Measurements from ENCODE around the gene SLC4A1AP.

SLC4A1AP gene

DNA sequence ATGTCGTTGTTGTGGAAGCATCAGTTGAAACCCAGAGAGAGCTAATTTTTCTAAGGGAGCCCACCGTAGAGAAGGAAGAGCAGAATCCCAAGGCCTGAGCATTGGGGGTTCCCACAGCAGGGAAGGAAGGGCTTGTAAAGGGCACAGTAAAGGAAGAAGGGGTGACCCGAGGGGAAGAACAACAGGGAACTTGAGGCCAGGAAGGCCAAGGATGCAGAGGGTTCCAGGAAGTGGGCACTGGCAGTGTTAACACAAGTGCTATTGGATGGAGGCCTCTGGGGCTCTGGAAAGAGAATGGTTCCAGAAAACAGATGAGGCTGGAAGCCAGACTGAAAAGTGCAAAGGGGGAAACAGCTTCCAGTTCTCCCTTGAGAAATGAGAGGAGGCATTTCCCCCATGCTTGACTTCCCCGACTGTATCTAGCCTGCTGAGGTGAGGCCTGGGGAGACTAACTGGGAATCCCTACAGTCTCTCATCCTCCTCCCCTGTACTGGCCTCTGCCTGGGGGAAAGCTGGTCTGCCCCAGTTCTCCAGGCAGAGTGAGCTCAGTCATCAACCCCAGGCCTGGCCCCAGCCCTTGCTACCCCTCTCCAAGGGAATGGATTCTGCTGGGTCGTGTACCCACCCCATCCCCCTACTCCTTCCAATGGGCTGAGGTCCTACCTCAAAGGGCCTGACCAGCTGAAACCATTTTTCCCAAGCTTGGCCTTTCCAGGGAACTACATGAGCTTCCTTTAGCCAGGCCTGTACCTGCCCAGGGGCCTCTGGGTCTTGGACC, 64.6 kb downstream of the SLC4A1AP start:
- DNase-seq (ENCODE audit: low read depth): no peak
- TF ChIP-seq, protein P1, sequence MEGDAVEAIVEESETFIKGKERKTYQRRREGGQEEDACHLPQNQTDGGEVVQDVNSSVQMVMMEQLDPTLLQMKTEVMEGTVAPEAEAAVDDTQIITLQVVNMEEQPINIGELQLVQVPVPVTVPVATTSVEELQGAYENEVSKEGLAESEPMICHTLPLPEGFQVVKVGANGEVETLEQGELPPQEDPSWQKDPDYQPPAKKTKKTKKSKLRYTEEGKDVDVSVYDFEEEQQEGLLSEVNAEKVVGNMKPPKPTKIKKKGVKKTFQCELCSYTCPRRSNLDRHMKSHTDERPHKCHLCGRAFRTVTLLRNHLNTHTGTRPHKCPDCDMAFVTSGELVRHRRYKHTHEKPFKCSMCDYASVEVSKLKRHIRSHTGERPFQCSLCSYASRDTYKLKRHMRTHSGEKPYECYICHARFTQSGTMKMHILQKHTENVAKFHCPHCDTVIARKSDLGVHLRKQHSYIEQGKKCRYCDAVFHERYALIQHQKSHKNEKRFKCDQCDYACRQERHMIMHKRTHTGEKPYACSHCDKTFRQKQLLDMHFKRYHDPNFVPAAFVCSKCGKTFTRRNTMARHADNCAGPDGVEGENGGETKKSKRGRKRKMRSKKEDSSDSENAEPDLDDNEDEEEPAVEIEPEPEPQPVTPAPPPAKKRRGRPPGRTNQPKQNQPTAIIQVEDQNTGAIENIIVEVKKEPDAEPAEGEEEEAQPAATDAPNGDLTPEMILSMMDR (IDR thresholded peaks at IDR 0.05; ENCODE audit: control insufficient read depth, extremely low read depth, insufficient read depth): no peak
- no peak overlapping the region for H3K4me3 ChIP-seq (ENCODE audit: low read depth, low read length)

DNA sequence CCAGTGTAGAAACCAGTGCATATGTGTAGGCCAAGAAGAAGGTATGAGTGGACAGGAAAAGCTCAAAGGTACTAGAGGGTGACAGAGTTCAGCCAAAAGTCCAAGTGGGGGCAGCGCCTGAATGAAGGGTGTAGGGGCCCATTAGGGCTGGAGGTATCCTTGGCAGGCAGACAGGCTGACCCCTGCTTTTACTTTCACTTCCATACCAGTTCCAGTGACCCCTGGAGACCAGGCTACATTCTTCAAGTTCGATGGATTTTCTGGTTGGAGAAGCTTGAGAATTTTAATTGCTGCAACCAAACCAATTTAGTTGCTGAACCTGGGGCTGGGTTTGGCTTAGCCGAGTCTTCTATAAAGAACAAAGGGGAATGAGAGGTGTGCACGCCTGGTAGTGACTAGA, 65.5 kb downstream of the SLC4A1AP start:
- TF ChIP-seq, protein P1 (IDR thresholded peaks at IDR 0.05; ENCODE audit: control insufficient read depth, extremely low read depth, insufficient read depth): no peak
- no peak for DNase-seq (ENCODE audit: low read depth)
- no peak overlapping the region for H3K4me3 ChIP-seq (ENCODE audit: low read depth, low read length)

GRCh38 chr2:27729614-27730013, 65.9 kb downstream of the SLC4A1AP start:
- TF ChIP-seq, protein P1 (IDR thresholded peaks at IDR 0.05; ENCODE audit: control insufficient read depth, extremely low read depth, insufficient read depth): no peak

GRCh38 chr2:27730261-27730662, 66.6 kb downstream of the SLC4A1AP start:
- H3K4me3 ChIP-seq (ENCODE audit: low read depth, low read length): no peak overlapping the region
- DNase-seq (ENCODE audit: low read depth): no peak
- TF ChIP-seq, protein P1 (IDR thresholded peaks at IDR 0.05; ENCODE audit: control insufficient read depth, extremely low read depth, insufficient read depth): no peak

More at GRCh38 chr2:27729614-27730013, 65.9 kb downstream of the SLC4A1AP start:
- no peak for DNase-seq (ENCODE audit: low read depth)
- H3K4me3 ChIP-seq (ENCODE audit: low read depth, low read length): no peak overlapping the region

DNA sequence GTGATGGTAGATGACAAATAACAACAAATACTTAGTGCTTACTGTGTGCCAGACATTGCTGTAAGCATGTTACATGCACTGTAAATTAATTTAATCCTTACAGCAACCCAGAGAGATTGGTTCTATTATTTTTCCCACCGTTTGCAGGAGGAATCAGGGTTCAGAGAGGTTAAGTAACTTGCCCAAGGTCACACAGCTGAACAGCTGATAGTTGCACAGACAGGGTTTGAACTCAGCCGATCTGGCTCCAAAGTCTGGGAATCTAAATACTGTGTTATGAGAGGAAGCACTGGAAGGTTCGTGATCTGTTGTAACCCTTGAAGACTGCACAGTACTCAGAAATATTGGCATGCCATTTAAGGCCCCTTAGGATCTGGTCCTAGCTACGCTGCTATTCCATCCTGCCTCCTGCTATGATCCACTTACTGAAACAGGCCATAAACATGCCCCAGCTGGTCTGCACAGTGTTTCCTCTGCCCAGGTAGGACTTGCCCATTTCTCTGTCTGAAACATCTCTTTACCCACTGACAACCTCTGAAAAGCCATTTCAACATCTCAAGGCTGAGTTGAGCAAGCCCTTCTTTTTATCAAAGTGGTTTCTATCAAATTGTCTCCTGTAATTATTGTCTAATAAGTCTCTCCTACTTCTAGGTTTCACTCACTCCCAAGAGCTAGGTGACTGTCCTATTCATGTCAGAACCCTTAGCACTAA, 67.4 kb downstream of the SLC4A1AP start:
- TF ChIP-seq, protein P1 (IDR thresholded peaks at IDR 0.05; ENCODE audit: control insufficient read depth, extremely low read depth, insufficient read depth): no peak
- no peak overlapping the region for H3K4me3 ChIP-seq (ENCODE audit: low read depth, low read length)
- DNase-seq (ENCODE audit: low read depth): no peak

- TF ChIP-seq, protein P1 (IDR thresholded peaks at IDR 0.05; ENCODE audit: control insufficient read depth, extremely low read depth, insufficient read depth): no peak
- no peak for DNase-seq (ENCODE audit: low read depth)
- no peak overlapping the region for H3K4me3 ChIP-seq (ENCODE audit: low read depth, low read length)
These were observed 70.6 kb downstream of the SLC4A1AP start for GRCh38 chr2:27734305-27734704.

Data from LNCaP clone FGC (cell line).